H1 (cell line): ENCODE data around the gene TXNL4B. TPM values are rescaled to one million over a fixed set of nuclear protein-coding genes. Genes with fewer than 3 reads are reported as not detected.

Source experiments
- CTCF ChIA-PET: fragments of 300-600 bp; sonication (Branson Sonifier 250); formaldehyde crosslinking; loops from one replicate; lab custom pipeline; 2021; ENCODE audit not compliant: partially characterized antibody; lab: Charles Lee
- POLR2A ChIA-PET: fragments of 300-600 bp; sonication (Branson Sonifier 250); formaldehyde crosslinking; loops from one replicate; lab custom pipeline; 2021; ENCODE audit warnings: inconsistent platforms; ENCODE audit not compliant: partially characterized antibody; lab: Charles Lee
- DNase-seq, 2 experiments: peaks; one replicate each; pipeline versions ENCODE4 v3.0.0 to v3.0.0-alpha.2; 2010 to 2022; ENCODE audit warnings: low spot score in 2 of 2, low read depth in 1 of 2, mixed read lengths in 1 of 2
- FAIRE-seq: peaks from 2 replicates; lab custom pipeline; 2011; peaks lifted over from hg19 to GRCh38; lab: Jason Lieb, UNC
- H2AFZ ChIP-seq: 2 replicates; pipeline ENCODE4 v1.8.1; 2012; ENCODE audit warnings: low read length, inconsistent platforms
- H2AK5ac ChIP-seq: 2 replicates; pipeline ENCODE4 v1.6.1; 2013; ENCODE audit warnings: low read depth, low read length
- H2BK120ac ChIP-seq: replicated peaks from 2 replicates; pipeline ENCODE3; 2013; ENCODE audit warnings: low read depth, low read length, inconsistent platforms
- H2BK12ac ChIP-seq: 2 replicates; pipeline ENCODE4 v1.6.1; 2013; ENCODE audit warnings: low read depth, low read length
- H2BK15ac ChIP-seq: 2 replicates; pipeline ENCODE4 v1.6.1; 2013; ENCODE audit warnings: low read length
- H2BK20ac ChIP-seq: 2 replicates; pipeline ENCODE4 v1.6.1; 2013; ENCODE audit warnings: low read length
- H2BK5ac ChIP-seq: 2 replicates; pipeline ENCODE4 v1.6.1; 2013; ENCODE audit warnings: low read depth, low read length
- H3K14ac ChIP-seq: 2 replicates; pipeline ENCODE4 v1.6.1; 2013; ENCODE audit warnings: inconsistent platforms; ENCODE audit not compliant: insufficient read length
- H3K18ac ChIP-seq: 2 replicates; pipeline ENCODE4 v1.6.1; 2013; ENCODE audit warnings: low read length; ENCODE audit errors: extremely low read depth
- H3K23ac ChIP-seq: 2 replicates; pipeline ENCODE4 v1.6.1; 2013; ENCODE audit warnings: inconsistent platforms; ENCODE audit not compliant: insufficient read length
- H3K23me2 ChIP-seq: 2 replicates; pipeline ENCODE4 v1.6.1; 2013; ENCODE audit warnings: low read depth, low read length
- H3K27ac ChIP-seq: 2 replicates; pipeline ENCODE4 v1.6.1; 2011; ENCODE audit warnings: low read depth, low read length, inconsistent platforms
- H3K27me3 ChIP-seq, 4 experiments: replicated peaks in 1 of 4; 1 replicate in 1 of 4; 2 replicates in 3 of 4; pipeline versions ENCODE4 v1.6.1 to v1.8.1; 2011 to 2013; ENCODE audit warnings: low read length in 3 of 4, mild to moderate bottlenecking in 3 of 4, inconsistent platforms in 2 of 4, mixed read lengths in 2 of 4, moderate library complexity in 1 of 4; ENCODE audit not compliant: control insufficient read depth in 3 of 4, insufficient read depth in 3 of 4; ENCODE audit errors: extremely low read depth in 1 of 4
- H3K36me3 ChIP-seq, 4 experiments: 2 replicates each; pipeline versions ENCODE4 v1.6.1 to v1.8.1; 2011 to 2013; ENCODE audit warnings: mild to moderate bottlenecking in 4 of 4, low read length in 3 of 4, moderate library complexity in 2 of 4, control low read depth in 1 of 4, inconsistent platforms in 1 of 4; ENCODE audit not compliant: insufficient read depth in 4 of 4, control insufficient read depth in 2 of 4
- H3K4ac ChIP-seq: replicated peaks from 2 replicates; pipeline ENCODE3; 2013; ENCODE audit warnings: low read length, low read depth, mixed read lengths, inconsistent platforms; ENCODE audit not compliant: insufficient read length
- H3K4me1 ChIP-seq, 4 experiments: replicated peaks in 1 of 4; 1 replicate in 1 of 4; 2 replicates in 3 of 4; pipeline versions ENCODE4 v1.6.1 to v1.8.1; 2011 to 2013; ENCODE audit warnings: low read length in 3 of 4, inconsistent platforms in 2 of 4, mixed read lengths in 1 of 4; ENCODE audit not compliant: insufficient read depth in 4 of 4, control insufficient read depth in 3 of 4
- H3K4me2 ChIP-seq, 2 experiments: 2 replicates each; pipeline versions ENCODE4 v1.6.1 to v1.8.1; 2011 to 2013; ENCODE audit warnings: low read depth in 2 of 2, low read length in 2 of 2, control low read depth in 1 of 2, inconsistent platforms in 1 of 2, mild to moderate bottlenecking in 1 of 2; ENCODE audit not compliant: insufficient read depth in 1 of 2
- H3K4me3 ChIP-seq, 4 experiments: fragments of 200-600, 300-600 bp in 1 of 4; sonication (generic), shearing (Covaris generic), sonication (Bioruptor Twin) in 1 of 4; 2 replicates each; pipeline versions ENCODE4 v1.5.1 to v1.8.1; 2011 to 2016; ENCODE audit warnings: low read length in 4 of 4, low read depth in 3 of 4, control low read depth in 2 of 4, inconsistent platforms in 2 of 4, mild to moderate bottlenecking in 2 of 4, mixed read lengths in 1 of 4, moderate library complexity in 1 of 4; ENCODE audit not compliant: insufficient read depth in 2 of 4; ENCODE audit errors: extremely low read depth in 1 of 4
- H3K56ac ChIP-seq: replicated peaks from 2 replicates; pipeline ENCODE3; 2013; ENCODE audit warnings: low read depth, mild to moderate bottlenecking, mixed read lengths, low read length, inconsistent platforms; ENCODE audit not compliant: insufficient read length
- H3K79me1 ChIP-seq: 2 replicates; pipeline ENCODE4 v1.6.1; 2013; ENCODE audit warnings: low read depth, low read length, control low read depth
- H3K79me2 ChIP-seq, 2 experiments: 2 replicates each; pipeline versions ENCODE4 v1.6.1 to v1.8.1; 2012 to 2013; ENCODE audit warnings: low read length in 2 of 2, mild to moderate bottlenecking in 2 of 2, inconsistent platforms in 1 of 2; ENCODE audit not compliant: insufficient read depth in 2 of 2, control insufficient read depth in 1 of 2
- H3K9ac ChIP-seq, 4 experiments: replicated peaks in 1 of 4; 1 replicate in 1 of 4; 2 replicates in 3 of 4; pipeline versions ENCODE4 v1.6.1 to v1.8.1; 2011 to 2013; ENCODE audit warnings: low read depth in 3 of 4, low read length in 3 of 4, control low read depth in 2 of 4, mild to moderate bottlenecking in 2 of 4, moderate library complexity in 2 of 4, inconsistent platforms in 1 of 4; ENCODE audit errors: extremely low read depth in 1 of 4
- H3K9me3 ChIP-seq, 2 experiments: 2 replicates each; pipeline versions ENCODE4 v1.6.1 to v1.8.1; 2012 to 2013; ENCODE audit warnings: mild to moderate bottlenecking in 2 of 2, moderate library complexity in 2 of 2, control low read depth in 1 of 2, inconsistent platforms in 1 of 2, low read depth in 1 of 2, low read length in 1 of 2, mixed read lengths in 1 of 2; ENCODE audit not compliant: insufficient read depth in 2 of 2
- H4K20me1 ChIP-seq, 2 experiments: replicated peaks in 1 of 2; 2 replicates each; pipeline versions ENCODE3 to v1.8.1; 2011 to 2013; ENCODE audit warnings: inconsistent platforms in 2 of 2, low read length in 2 of 2, mild to moderate bottlenecking in 1 of 2; ENCODE audit not compliant: insufficient read depth in 2 of 2, control insufficient read depth in 1 of 2
- H4K5ac ChIP-seq: 2 replicates; pipeline ENCODE4 v1.6.1; 2013; ENCODE audit warnings: low read length, low read depth, mixed read lengths, inconsistent platforms; ENCODE audit not compliant: insufficient read length
- H4K8ac ChIP-seq: 2 replicates; pipeline ENCODE4 v1.8.0; 2013; ENCODE audit warnings: mild to moderate bottlenecking, moderate library complexity, low read length, inconsistent platforms; ENCODE audit not compliant: insufficient read depth; ENCODE audit errors: extremely low read depth
- H4K91ac ChIP-seq: replicated peaks from 2 replicates; pipeline ENCODE3; 2013; ENCODE audit warnings: low read length, mixed read lengths, inconsistent platforms; ENCODE audit not compliant: insufficient read length
- CEBPB ChIP-seq: IDR thresholded peaks from 2 replicates; pipeline ENCODE4 v1.6.1; 2012; ENCODE audit warnings: low read depth, low read length
- GTF2F1 ChIP-seq: IDR thresholded peaks from 2 replicates; pipeline ENCODE4 v1.6.1; 2012; ENCODE audit warnings: low read depth, low read length, improper control_type of control experiment, borderline replicate concordance
- KDM1A ChIP-seq: fragments of 200-600, 300-600 bp; sonication (generic); IDR thresholded peaks from 2 replicates; pipeline ENCODE4 v1.7.1; 2016; ENCODE audit warnings: mild to moderate bottlenecking, low read length, borderline replicate concordance
- MAFK ChIP-seq: IDR thresholded peaks from 2 replicates; pipeline ENCODE4 v1.6.1; 2012; ENCODE audit warnings: low read depth, mild to moderate bottlenecking, improper control_type of control experiment, low read length
- RFX5 ChIP-seq: IDR thresholded peaks from 2 replicates; pipeline ENCODE4 v1.6.1; 2011; ENCODE audit warnings: low read depth, low read length, improper control_type of control experiment, borderline replicate concordance
- RXRA ChIP-seq: IDR thresholded peaks from 2 replicates; pipeline ENCODE4 v1.6.1; 2011; ENCODE audit warnings: low read depth, mild to moderate bottlenecking, low read length, moderate library complexity; ENCODE audit not compliant: insufficient read depth
- SAP30 ChIP-seq: fragments of 300-600 bp; sonication (generic); IDR thresholded peaks from 2 replicates; pipeline ENCODE4 v1.7.1; 2012; ENCODE audit warnings: low read length, moderate library complexity, mild to moderate bottlenecking, inconsistent platforms; ENCODE audit not compliant: insufficient read depth, insufficient replicate concordance
- SP1 ChIP-seq: IDR thresholded peaks from 2 replicates; pipeline ENCODE4 v1.6.1; 2011; ENCODE audit warnings: low read depth, low read length
- TBP ChIP-seq: IDR thresholded peaks from 2 replicates; pipeline ENCODE4 v1.6.1; 2011; ENCODE audit warnings: low read depth, low read length, improper control_type of control experiment
- TEAD4 ChIP-seq: IDR thresholded peaks from 2 replicates; pipeline ENCODE4 v1.6.1; 2012; ENCODE audit warnings: low read depth, low read length, inconsistent platforms, mixed read lengths
- WGBS, 2 experiments: shearing (Covaris generic) in 1 of 2; methylation state at CpG; one replicate each; pipeline versions ENCODE4 v1.1.6 to v1.1.7; 2013 to 2015; ENCODE audit warnings: low lambda C conversion rate in 2 of 2, mixed read lengths in 2 of 2, inconsistent platforms in 1 of 2, low coverage in 1 of 2, missing lambda C conversion rate in 1 of 2; ENCODE audit not compliant: insufficient replicate concordance in 2 of 2, insufficient coverage in 1 of 2, insufficient read length in 1 of 2; ENCODE audit errors: extremely low coverage in 1 of 2, missing lambda C conversion rate in 1 of 2; 5-methylcytosine and 5-hydroxymethylcytosine counted together
- polyA plus RNA-seq, 7 experiments: library from polyadenylated mRNA; depleted of rRNA in 3 of 7; stranded (reverse) in 5 of 7; unstranded in 2 of 7; fragments of >200 nt in 5 of 7; fragments of 200-250 nt in 2 of 7; gene quantifications; 1 replicate in 5 of 7; 2 replicates in 1 of 7; 4 replicates in 1 of 7; pipeline versions ENCODE4 v1.2.1 to v1.2.3, GENCODE V29; 2011 to 2013; ENCODE audit warnings: missing spikeins in 2 of 7, mixed read lengths in 2 of 7
- total RNA-seq: library from RNA; stranded (reverse); fragmentation: NEBNext Ultra II Directional; extraction: Animal tissue kit (Norgen Biotek cat#: 25700); gene quantifications from 2 replicates; pipeline ENCODE4 v1.2.1, GENCODE V29; 2021

TXNL4B gene
- total and polyA plus RNA-seq, 2 of the 8 experiments (the other 6 are each of a cell fraction or from before 2014, with no cell fraction given): 6.7 to 10.6 TPM

DNA sequence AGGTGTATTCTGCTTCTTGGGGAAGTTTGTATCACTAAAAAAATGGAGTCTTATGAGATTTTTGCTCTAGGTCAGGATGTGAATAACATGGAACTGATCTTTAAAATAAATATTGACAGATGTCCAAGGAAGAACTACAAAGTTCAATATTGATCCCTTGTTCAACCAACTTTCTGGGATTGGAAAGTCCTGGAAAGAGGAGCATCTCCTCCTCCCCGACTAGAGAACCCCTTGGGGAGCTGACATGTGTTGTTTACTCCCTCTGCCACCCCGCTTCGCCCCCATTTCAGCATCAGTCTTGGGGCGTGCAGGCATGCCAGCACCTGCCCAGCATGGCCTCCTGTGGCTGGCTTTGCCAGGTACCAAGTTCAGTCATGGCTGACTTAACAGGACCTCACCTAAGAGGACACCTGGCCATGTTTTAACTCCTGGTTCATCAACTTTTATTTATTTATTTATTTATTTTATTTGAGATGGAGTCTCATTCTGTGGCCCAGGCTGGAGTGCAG is 44.7 kb upstream of the TXNL4B start:
- no peak overlapping the region for H4K91ac ChIP-seq
- H3K4me1 ChIP-seq: 0 out of 7 replicates have a peak, but pooled peaks cover 0 to 2% (median 0%) of the 10 kb centered on the region in 4 experiments
- H3K79me2 ChIP-seq: no peaks in the 10 kb centered on the region
- H3K9me3 ChIP-seq: no peaks in the 10 kb centered on the region
- no peak overlapping the region for H4K5ac ChIP-seq
- ChIA-PET POLR2A (interaction anchor here (2.4 kb wide), 1 partner anchor 12 kb away, joined by 8 read pairs; no protein-coding TSS in a partner anchor), CTCF (interaction anchor here (1.3 to 3.9 kb wide), 3 partner anchors 11 to 13 kb away, joined by 3 to 23 read pairs (median 15); no protein-coding TSS in a partner anchor)
- H3K27me3 ChIP-seq: no peaks in the 10 kb centered on the region
- DNase-seq: no peak
- H2BK12ac ChIP-seq: no peak overlapping the region
- no peak overlapping the region for H4K8ac ChIP-seq
- no peak overlapping the region for H2BK120ac ChIP-seq
- H3K56ac ChIP-seq: no peak overlapping the region
- H3K9ac ChIP-seq: no peak overlapping the region
- H2BK20ac ChIP-seq: no peak overlapping the region
- no peaks in the 10 kb centered on the region for H4K20me1 ChIP-seq
- H3K27ac ChIP-seq: no peak overlapping the region
- no peak overlapping the region for H2AFZ ChIP-seq
- H3K4me2 ChIP-seq: no peak overlapping the region
- 91% methylated on average over 4 of the region's 4 CpGs; no CpG with 5 or more reads in 1 of the 2 experiments for whole genome bisulfite sequencing, 2 experiments
- no peaks in the 10 kb centered on the region for H3K36me3 ChIP-seq
- H2AK5ac ChIP-seq: no peak overlapping the region
- H2BK15ac ChIP-seq: no peak overlapping the region
- H3K4me3 ChIP-seq: no peak overlapping the region
- H3K18ac ChIP-seq: no peak overlapping the region
- no peak overlapping the region for H3K23ac ChIP-seq
- no peak overlapping the region for H3K14ac ChIP-seq
- H3K4ac ChIP-seq: no peak overlapping the region
- no peak for FAIRE-seq
- H2BK5ac ChIP-seq: no peak overlapping the region
- H3K79me1 ChIP-seq: no peaks in the 10 kb centered on the region
- no peaks in the 10 kb centered on the region for H3K23me2 ChIP-seq
- TF ChIP-seq RFX5 (no peak), SAP30 (no peak), KDM1A (no peak), MAFK (no peak), GTF2F1 (no peak), RXRA (no peak), TEAD4 (no peak), SP1 (no peak), TBP (no peak), CEBPB (no peak)
